Loucy (cell line): ENCODE measurements around the gene FFAR2.

ENCODE experiments used
- EZH2phosphoT487 ChIP-seq: fragments of 200-600 bp; IDR thresholded peaks from 2 replicates; pipeline ENCODE4 v1.6.1; 2018; ENCODE audit warnings: antibody characterized with exemption, mild to moderate bottlenecking, moderate library complexity, borderline replicate concordance
- TF ChIP-seq, protein P1 (sequence below): fragments of 200-600 bp; sonication (generic); conservative IDR thresholded peaks from 2 replicates; pipeline ENCODE4 v1.5.1; 2014; ENCODE audit warnings: mild to moderate bottlenecking, antibody characterized with exemption, low read length

- TF ChIP-seq, protein P1, sequence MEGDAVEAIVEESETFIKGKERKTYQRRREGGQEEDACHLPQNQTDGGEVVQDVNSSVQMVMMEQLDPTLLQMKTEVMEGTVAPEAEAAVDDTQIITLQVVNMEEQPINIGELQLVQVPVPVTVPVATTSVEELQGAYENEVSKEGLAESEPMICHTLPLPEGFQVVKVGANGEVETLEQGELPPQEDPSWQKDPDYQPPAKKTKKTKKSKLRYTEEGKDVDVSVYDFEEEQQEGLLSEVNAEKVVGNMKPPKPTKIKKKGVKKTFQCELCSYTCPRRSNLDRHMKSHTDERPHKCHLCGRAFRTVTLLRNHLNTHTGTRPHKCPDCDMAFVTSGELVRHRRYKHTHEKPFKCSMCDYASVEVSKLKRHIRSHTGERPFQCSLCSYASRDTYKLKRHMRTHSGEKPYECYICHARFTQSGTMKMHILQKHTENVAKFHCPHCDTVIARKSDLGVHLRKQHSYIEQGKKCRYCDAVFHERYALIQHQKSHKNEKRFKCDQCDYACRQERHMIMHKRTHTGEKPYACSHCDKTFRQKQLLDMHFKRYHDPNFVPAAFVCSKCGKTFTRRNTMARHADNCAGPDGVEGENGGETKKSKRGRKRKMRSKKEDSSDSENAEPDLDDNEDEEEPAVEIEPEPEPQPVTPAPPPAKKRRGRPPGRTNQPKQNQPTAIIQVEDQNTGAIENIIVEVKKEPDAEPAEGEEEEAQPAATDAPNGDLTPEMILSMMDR, result no peak
- TF ChIP-seq EZH2phosphoT487, result no peak
Observed at GRCh38 chr19:35425682-35426081, 22.4 kb upstream of the FFAR2 start.
